ENCODE results near the gene COL6A2. TPM values are rescaled to one million over a fixed set of nuclear protein-coding genes. Genes with fewer than 3 reads are reported as not detected.
A peak's percentile ranks its signal among the peaks of the same experiment; 100 is the strongest.
"Not testable (repeated sequence)": the region's sequence is repeated elsewhere in the genome, so short reads cannot be mapped to it uniquely, and the experiment has no call there.

COL6A2 gene
- total RNA-seq, 2 donors from 2014 or later, result 11.9 to 14.2 TPM

DNA sequence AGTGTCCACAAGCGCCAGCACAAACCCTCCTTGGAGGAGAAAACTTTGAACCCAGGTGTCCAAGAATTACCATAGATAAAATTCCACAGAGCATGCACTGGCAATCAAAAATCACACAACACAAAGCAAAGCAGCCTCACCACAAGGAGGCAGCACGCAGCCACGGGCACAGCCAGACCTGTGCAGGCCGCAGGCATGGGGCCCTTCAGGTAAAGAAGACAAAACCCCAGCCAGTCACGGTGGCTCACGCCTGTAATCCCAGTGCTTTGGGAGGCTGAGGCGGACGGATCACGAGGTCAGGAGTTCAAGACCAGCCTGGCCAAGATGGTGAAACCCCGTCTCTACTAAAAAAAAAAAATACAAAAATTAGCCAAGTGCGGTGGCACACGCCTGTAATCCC, 49.5 kb downstream of the COL6A2 start:
- ATAC-seq, result peak in 1 of 2 donors; percentile 37
- not testable (repeated sequence) for H3K36me3 Mint-ChIP-seq, H3K9me3 Mint-ChIP-seq
- DNase-seq (ENCODE audit: low spot score in 2 of 2), result peak in 1 of 2 donors; percentile 63
- H3K27ac Mint-ChIP-seq, result peak overlapping the region in 1 of 2 donors; percentile 56

DNA sequence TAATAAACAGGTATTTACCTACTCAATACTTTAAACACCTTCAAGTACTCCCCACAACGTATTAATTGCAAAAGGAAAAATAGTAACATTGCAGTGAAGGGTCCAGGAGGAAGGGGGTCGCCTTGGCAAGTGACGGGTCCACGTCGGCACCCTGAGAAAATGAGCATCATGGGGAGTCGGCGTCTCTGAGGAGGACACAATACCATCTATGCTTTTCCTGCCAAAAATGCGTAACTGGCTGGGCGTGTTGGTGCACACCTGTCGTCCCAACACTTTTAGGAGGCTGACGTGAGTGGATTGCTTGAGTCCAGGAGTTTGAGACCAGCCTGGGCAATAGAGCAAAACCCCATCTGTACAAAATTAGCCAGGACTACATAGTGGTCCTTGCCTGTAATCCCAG, 50.2 kb downstream of the COL6A2 start:
- no peaks in the 10 kb centered on the region for H3K36me3 Mint-ChIP-seq
- ATAC-seq, result no peak

DNA sequence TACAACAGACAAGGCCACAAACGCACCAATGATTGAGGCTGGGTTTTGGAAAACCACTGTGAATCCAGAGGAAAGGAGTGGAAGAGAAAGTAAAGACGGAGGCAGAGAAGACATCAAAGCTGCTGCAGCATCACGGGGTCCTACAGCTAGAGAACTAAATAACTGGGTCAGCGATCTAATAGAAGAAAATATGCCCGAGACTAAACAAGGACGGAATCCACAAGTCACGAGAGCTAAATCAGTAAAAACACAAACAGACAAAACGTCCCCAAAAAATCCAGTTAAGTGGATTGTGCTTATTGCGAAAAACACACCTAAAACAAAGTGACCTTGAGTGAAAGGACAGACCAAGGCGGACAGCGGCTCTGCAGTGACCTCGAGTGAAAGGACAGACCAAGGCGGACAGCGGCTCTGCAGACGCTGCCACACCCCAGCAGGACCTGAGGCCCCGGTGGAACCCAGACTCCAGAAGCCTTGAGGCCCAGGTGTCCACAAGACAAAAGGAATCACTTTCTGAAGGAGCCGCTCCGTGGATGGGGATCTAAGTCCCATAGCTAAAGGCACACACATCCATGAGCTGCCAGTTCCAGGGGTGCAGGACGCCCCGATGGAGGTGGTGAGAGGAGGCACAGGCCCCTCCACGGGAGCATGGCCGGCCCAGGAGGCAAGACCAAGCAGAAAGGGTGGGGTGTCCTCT, 51.4 kb downstream of the COL6A2 start:
- Mint-ChIP-seq H3K27ac (no peak overlapping the region), H3K9me3 (no peaks in the 10 kb centered on the region), H3K36me3 (no peaks in the 10 kb centered on the region)
- DNase-seq (ENCODE audit: low spot score in 2 of 2) (no peak), ATAC-seq (no peak)

More for the DNA sequence above, 50.2 kb downstream of the COL6A2 start:
- no peak for DNase-seq (ENCODE audit: low spot score in 2 of 2)
- H3K9me3 Mint-ChIP-seq, result no peaks in the 10 kb centered on the region
- H3K27ac Mint-ChIP-seq, result peak overlapping the region in 1 of 2 donors; percentile 56

DNA sequence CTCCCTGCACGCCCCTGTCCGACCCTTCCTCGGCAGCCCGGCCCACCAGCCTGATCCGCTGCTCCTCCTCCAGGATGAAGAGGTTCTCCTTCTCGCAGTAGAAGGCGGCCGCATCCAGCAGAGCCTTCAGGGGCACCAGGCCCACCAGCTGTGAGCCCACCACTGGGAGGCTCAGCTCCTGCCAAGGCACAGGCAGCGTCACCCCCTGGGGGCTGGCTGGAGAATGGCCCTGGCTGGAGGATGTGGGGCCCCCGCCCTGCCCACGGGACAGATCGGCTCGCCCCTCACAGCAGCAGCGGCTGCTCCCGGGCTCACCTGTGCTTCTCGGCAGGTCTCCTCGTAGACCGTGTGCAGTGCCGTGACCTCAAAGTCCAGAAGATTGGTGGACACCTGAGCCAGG, 52.2 kb downstream of the COL6A2 start:
- H3K9me3 Mint-ChIP-seq, result no peaks in the 10 kb centered on the region
- ATAC-seq (no peak), DNase-seq (ENCODE audit: low spot score in 2 of 2) (peak in 1 of 2 donors; percentile 52)
- H3K27ac Mint-ChIP-seq, result no peak overlapping the region
- no peaks in the 10 kb centered on the region for H3K36me3 Mint-ChIP-seq

DNA sequence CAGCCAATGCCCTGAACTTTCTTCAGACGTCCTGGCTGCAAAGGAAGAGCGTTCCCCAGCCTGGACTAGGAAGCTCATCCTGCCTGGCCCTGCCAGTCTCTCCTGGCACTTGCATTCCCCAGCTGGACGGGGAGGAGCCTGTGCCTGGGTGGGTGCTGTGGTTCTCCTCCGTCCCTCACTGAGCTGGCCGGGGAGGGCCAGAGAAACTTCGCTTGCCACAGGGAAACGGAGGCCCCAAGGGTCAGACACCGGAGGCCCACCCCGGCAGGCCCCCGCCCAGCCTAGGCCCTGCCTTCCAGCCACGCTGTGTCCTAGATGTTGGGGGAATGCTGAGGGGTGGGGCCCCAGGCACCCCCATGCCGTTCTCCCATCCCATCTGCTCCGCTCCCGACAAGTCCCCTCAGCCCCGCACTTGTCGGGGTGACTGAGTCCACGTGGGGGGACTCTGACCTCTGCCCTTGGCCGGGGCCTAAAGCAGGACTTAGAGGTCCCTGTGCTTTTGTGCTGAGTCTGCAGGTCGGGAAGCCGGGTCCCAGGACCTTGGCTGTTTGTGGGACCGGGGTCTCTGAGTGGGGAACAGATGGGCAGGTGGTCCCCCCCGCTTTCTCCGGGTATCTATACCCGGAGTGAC, 52.7 kb downstream of the COL6A2 start:
- ATAC-seq, result no peak
- Mint-ChIP-seq H3K27ac (no peak overlapping the region), H3K36me3 (no peaks in the 10 kb centered on the region), H3K9me3 (no peaks in the 10 kb centered on the region)
- peak in 1 of 2 donors; percentile 50 for DNase-seq (ENCODE audit: low spot score in 2 of 2)

DNA sequence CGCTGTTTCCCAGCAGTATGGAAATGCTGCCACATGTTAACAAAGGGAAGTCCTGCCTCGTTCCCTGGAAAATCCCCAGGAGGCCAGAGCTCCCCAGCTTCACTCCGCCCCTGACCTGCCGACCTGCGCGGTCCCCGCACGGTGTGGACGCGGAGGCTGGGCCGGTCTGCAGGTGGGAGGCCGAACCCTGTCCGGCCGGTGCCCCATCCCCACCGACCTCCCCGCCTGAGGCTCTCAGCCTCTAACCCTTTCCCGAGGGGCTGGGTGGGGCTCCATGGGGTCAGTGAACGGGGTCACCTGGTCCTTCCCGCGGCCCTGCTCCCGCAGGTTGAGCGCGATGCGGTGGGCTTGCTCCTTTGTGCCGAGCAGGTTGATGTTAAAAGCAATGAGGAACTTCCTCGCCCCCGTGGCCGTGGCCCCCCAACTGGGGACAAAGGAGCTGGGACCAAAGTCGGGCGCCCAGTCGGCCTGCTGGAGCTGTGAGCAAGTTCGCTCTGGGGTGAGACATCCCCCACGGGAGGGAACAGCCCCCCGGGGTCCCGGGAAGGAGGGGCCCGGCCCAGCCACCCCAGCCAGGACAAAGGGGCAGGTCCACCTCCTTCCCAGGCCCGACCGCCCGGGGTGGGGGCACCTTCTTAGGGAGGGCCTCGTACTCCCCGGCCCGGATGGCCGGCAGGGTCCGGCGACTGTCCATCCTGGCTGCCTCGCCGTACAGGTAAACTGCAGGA, 53.5 kb downstream of the COL6A2 start:
- no peaks in the 10 kb centered on the region for H3K36me3 Mint-ChIP-seq
- ATAC-seq (no peak), DNase-seq (ENCODE audit: low spot score in 2 of 2) (no peak)
- H3K9me3 Mint-ChIP-seq, result no peaks in the 10 kb centered on the region
- no peak overlapping the region for H3K27ac Mint-ChIP-seq

DNA sequence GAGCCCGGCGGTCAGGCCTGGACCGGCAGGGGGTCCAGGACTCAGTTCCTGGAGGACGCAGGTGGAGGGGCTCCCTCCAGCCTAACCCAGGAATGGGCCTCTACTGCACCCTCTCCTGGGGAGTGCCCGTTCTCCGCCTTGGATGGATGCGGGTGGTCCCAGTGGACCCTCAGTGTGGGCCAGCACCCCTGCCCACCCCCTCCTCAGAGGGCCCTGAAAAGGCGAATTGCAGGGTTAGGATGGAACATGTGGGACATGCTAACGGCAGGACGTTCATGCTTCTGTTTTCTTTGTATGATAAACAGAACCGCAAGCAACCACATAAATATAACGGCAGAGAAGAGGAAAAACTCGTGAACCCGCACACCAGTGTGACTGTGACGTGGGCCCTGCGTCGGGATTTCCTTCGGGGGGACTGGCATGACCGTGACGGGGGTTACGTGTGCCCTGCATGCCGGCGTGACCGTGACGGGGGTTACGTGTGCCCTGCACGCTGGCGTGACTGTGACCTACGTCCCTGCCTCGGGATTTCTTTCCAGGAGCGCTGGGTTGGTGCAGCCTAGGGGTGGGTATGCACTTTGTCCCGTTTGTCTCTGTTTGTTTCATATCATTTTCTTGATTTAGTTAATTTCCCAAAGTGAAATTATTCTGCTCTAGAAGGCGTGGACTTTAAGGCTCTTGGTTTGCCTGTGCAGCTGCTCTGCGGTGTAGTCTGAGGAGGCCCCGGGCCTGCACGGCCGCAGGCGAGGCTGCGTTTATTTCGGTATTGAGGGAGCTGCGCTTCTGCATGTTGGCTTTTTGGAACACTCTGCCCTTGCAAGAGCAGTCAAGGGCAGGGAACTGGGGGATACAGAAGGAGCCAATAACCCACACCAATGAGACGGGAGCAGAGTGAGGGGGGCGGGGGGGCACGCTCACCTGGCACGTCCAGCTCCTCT, 54.3 kb downstream of the COL6A2 start:
- no peaks in the 10 kb centered on the region for H3K36me3 Mint-ChIP-seq
- ATAC-seq (no peak), DNase-seq (ENCODE audit: low spot score in 2 of 2) (no peak)
- no peaks in the 10 kb centered on the region for H3K9me3 Mint-ChIP-seq
- H3K27ac Mint-ChIP-seq, result peak overlapping the region in 1 of 2 donors; percentile 5

DNA sequence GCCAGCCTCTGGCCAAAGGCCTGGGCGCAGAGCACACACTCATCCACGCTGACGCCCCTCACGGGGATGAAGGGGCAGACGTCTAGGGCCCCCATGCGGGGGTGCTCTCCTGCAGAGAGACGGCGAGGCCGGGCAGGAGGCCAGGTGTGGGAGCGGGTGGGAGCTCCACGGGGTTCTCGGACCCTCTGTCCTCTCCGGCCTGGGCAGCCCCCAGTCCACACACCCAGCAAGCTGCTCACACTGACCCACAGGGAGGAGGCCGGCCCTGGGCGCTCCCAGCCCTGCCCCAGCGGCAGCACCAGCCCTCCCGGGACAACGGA, 55.0 kb downstream of the COL6A2 start:
- ATAC-seq (peak; percentile 11 to 34), DNase-seq (ENCODE audit: low spot score in 2 of 2) (no peak)
- Mint-ChIP-seq H3K36me3 (no peaks in the 10 kb centered on the region), H3K9me3 (no peaks in the 10 kb centered on the region), H3K27ac (no peak overlapping the region)

DNA sequence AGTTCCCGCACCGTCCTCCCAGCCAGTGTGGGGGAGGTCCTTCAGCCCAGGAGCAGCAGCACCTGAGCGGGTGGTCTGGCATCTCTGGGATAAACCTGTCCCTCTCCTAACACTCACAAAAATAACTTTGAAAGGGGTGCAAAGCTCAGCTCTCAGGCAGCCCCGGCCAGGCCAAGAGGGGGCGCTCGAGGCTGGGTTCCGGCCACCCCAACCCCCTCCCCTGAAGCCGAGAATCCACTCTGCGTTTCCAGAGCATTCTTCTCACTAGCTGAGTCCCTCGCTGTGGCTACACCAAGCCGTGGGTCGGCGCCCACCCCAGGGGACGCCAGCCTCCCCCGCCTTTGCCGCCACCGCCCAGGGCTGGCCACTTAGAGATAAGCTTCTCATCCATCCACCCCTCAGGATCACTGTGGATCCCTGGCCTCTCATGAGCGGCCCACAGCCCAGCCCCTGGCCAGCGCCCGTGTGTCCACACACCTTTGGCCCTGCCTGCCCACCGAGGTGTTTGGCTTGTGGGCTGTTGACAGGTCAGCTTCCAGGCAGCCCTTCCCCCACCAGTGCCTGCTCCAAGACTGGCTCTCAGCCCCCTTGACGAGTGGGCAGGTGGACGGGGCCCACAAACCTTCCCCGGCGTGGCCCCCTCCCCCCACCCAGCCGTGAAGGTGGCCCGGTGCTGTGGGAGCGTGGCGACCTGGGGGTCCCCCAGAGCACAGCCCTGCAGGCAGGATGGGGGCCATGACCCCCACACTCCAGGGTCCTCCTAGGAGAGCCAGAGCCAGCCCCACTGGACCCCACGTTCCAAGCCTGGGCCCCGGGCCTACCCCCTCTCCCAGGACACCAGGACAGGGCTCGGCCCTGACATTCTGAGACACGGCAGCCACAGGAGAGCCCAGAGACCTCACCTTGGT, 55.6 kb downstream of the COL6A2 start:
- ATAC-seq, result peak; percentile 76 to 84
- DNase-seq (ENCODE audit: low spot score in 2 of 2), result peak; percentile 61 to 79
- H3K36me3 Mint-ChIP-seq, result no peaks in the 10 kb centered on the region
- no peaks in the 10 kb centered on the region for H3K9me3 Mint-ChIP-seq
- H3K27ac Mint-ChIP-seq, result no peak overlapping the region

DNA sequence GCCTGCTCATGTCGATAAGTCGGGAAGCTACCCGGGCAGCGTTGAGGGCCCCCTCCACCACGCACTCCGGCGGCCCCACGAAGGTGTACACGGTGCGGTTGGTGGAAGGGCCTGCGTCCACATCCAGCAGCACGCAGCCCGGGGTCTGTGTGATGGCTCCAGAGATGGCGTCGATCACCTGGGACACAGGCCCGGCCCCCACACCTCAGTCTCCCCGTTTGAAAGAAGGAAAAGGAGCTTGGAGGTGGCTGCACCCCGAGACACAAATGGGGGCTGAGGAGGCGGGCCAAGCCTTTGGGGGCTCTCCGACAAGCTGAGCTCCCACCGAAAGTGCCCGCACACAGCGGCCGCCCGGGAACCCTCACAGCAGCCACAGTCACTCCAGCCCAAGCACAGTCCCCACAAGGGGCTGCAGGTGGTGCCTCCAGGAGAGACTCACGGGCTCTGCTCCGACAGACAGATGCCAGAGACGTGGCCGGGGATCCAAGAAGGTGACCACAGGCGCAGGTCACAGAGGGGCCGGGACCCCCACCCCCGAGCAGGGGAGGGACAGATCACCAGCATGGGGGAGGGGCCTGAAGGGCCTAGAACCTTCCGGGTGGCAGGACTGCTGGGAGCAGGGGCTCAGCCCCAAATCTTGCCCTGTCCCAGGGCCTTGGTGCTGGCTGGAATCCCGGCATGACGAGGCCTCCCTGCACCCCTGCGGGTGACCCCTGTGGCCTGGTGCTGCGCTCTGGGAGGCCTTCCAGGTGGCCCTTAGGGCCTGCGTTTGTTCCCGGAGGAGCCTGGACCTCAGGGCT, 56.4 kb downstream of the COL6A2 start:
- DNase-seq (ENCODE audit: low spot score in 2 of 2), result peak in 1 of 2 donors; percentile 53
- Mint-ChIP-seq H3K27ac (no peak overlapping the region), H3K9me3 (no peaks in the 10 kb centered on the region), H3K36me3 (no peaks in the 10 kb centered on the region)
- ATAC-seq, result no peak

DNA sequence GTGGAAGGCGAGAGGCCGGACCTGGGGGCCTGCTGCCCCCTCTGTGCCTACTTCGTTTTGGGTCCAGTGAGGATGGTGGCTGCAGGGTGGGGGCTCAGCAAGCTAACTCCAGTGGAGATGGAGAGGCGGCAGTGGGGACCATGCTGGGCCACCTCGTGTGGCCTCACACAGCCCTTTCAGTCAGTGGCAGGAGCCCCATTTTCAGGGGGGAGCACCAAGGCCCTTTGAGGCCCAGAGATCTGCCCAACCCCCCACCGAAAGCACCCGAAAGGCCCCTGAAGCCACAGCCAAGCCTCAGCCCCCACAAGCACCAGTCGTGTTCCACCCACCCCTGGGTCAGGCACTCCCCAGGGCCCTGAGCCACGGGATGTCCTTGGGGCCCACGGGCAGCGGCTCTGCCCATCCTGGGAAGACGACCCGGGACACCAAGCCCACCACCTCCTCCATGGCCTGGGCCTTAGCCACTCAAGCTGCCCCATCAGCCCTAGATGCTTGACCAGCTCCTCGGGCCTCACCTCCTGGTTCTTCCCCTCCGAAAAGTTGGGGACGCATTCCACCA, 57.1 kb downstream of the COL6A2 start:
- H3K36me3 Mint-ChIP-seq, result no peaks in the 10 kb centered on the region
- no peaks in the 10 kb centered on the region for H3K9me3 Mint-ChIP-seq
- ATAC-seq, result no peak
- peak in 1 of 2 donors; percentile 55 for DNase-seq (ENCODE audit: low spot score in 2 of 2)
- no peak overlapping the region for H3K27ac Mint-ChIP-seq

DNA sequence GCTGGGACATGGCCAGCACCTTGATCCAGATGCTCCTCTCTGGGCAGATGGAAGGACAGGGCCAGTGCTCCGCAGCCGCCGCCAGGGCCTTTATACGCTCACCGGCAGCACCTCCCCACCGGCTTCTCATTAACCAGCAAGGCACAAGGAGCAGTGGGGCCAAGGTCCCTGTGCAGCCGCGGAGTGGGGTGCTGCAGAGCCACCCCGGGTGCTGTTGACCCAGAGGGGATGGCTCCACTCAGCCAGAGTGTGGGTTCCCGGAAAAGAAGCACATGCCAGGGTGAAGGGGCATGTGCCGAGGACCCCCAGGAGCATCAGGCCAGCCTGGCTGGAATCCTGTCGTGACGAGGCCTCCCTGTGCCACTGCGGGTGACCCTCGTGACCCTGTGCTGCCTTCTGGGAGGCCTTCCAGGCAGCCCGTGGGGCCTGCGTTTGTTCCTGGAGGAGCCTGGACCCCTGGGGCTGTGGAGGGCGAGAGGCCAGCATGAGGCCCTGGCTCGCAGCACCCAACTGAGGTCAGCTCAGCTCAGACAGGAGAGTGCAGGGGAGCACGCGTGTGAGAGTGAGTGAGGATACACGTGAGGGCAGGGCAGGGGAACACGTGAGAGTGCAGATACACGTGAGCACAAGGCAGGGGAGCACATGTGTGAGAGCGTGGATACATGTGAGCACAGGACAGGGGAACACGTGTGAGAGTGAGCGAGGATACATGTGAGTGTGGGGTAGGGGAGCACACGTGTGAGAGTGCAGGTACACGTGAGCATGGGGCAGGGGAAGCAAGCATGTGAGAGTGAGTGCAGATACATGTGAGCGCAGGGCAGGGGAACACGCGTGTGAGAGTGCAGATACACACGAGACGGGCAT, 57.8 kb downstream of the COL6A2 start, which contains the start of gene FTCD:
Gene FTCD (minus strand): TSS at position 66 of the 864 bp plus-strand sequence. CDS start 56 bp downstream, at position 10.
- Mint-ChIP-seq H3K36me3 (no peaks in the 10 kb centered on the region), H3K27ac (peak within 1 kb of the TSS in 1 of 2 donors; percentile 59), H3K9me3 (no peaks in the 10 kb centered on the region)
- DNase-seq (ENCODE audit: low spot score in 2 of 2), result peak in 1 of 2 donors; percentile 55
- ATAC-seq, result no peak

DNA sequence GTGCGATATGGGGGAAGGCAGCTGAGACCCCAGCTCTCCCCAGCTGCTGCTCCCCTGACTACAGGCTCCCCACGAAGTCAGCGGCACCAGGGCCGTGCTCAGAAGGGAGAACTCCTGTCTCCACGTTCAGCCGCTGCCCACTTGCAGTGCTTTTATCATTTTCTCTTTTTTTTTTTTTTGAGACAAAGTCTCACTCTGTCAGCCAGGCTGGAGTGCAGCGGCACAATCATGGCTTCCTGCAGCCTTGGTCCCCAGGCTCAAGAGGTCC, 58.4 kb downstream of the COL6A2 start:
- ATAC-seq (no peak), DNase-seq (ENCODE audit: low spot score in 2 of 2) (no peak)
- no peaks in the 10 kb centered on the region for H3K36me3 Mint-ChIP-seq
- peak overlapping the region in 1 of 2 donors; percentile 59 for H3K27ac Mint-ChIP-seq
- H3K9me3 Mint-ChIP-seq, result no peaks in the 10 kb centered on the region

DNA sequence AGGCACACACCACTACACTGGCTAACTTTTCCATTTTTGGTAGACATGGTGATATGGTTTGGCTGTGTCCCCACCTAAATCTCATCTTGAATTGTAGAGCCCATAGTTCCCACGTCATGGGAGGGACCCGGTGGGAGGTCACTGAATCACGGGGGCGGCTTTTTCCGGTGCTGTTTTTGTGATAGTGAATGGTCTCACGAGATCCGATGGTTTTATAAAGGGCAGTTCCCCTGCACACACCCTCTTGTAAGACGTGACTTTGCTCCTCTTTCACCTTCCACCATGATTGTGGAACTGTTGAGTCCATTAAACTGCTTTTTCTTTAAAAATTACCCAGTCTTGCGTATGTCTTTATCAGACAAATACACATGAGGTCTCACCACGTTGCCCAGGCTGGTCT, 58.8 kb downstream of the COL6A2 start:
- Mint-ChIP-seq H3K9me3 (no peaks in the 10 kb centered on the region), H3K36me3 (no peaks in the 10 kb centered on the region), H3K27ac (no peak overlapping the region)
- DNase-seq (ENCODE audit: low spot score in 2 of 2), result no peak
- no peak for ATAC-seq

Measured in activated naive CD4-positive, alpha-beta T cell treated with anti-CD3 and anti-CD28 coated beads, Interleukin-2, amount 50 U/mL, for 72 hours (primary cell).